ENCODE results near the gene AGAP1. TPM values are rescaled to one million over a fixed set of nuclear protein-coding genes. Genes with fewer than 3 reads are reported as not detected.

Gene AGAP1
- total RNA-seq, 1 donor from 2014 or later, result 44.0 TPM

DNA sequence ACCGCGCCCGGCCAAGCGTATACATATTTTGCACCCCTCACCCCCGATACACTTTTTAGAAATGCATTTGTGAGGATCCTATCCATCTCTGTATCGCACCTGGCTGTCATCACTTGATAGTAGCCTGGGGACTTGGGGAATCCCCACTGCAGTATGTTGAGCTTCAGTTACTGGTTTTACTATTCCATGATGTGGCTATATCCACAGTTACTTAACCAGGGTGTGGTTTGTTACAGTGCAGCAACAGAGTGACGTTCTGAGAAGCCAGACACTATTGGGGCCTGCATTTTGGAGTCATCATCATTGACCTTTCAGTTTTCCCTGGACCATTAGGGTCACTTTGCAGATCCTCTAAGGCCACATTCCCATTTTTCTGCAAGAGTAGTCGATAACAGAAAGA lies 212.7 kb downstream of the AGAP1 start:
- TF ChIP-seq, protein P1, sequence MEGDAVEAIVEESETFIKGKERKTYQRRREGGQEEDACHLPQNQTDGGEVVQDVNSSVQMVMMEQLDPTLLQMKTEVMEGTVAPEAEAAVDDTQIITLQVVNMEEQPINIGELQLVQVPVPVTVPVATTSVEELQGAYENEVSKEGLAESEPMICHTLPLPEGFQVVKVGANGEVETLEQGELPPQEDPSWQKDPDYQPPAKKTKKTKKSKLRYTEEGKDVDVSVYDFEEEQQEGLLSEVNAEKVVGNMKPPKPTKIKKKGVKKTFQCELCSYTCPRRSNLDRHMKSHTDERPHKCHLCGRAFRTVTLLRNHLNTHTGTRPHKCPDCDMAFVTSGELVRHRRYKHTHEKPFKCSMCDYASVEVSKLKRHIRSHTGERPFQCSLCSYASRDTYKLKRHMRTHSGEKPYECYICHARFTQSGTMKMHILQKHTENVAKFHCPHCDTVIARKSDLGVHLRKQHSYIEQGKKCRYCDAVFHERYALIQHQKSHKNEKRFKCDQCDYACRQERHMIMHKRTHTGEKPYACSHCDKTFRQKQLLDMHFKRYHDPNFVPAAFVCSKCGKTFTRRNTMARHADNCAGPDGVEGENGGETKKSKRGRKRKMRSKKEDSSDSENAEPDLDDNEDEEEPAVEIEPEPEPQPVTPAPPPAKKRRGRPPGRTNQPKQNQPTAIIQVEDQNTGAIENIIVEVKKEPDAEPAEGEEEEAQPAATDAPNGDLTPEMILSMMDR (IDR thresholded peaks at IDR 0.05; ENCODE audit: unreplicated experiment), result no peak
- no peak for DNase-seq (ENCODE audit: low spot score in 2 of 2, unreplicated experiment in 2 of 2)
- no peaks in the 10 kb centered on the region for H3K9me3 Mint-ChIP-seq

GRCh38 chr2:235707411-235708096 lies 213.7 kb downstream of the AGAP1 start:
- Mint-ChIP-seq H3K4me3 (no peak overlapping the region), H3K27ac (no peak overlapping the region), H3K27me3 (ENCODE audit: low read depth) (no peaks in the 10 kb centered on the region), H3K4me1 (no peaks in the 10 kb centered on the region), H3K9me3 (no peaks in the 10 kb centered on the region), H3K36me3 (peaks cover 5% of the 10 kb centered on the region)
- TF ChIP-seq, protein P1 (IDR thresholded peaks at IDR 0.05; ENCODE audit: unreplicated experiment), result no peak
- DNase-seq (ENCODE audit: low spot score in 2 of 2, unreplicated experiment in 2 of 2), result no peak

More for the DNA sequence above, 212.7 kb downstream of the AGAP1 start:
- Mint-ChIP-seq H3K4me1 (peaks cover 4% of the 10 kb centered on the region), H3K4me3 (no peak overlapping the region), H3K27me3 (ENCODE audit: low read depth) (no peaks in the 10 kb centered on the region), H3K36me3 (peaks cover 5% of the 10 kb centered on the region), H3K27ac (no peak overlapping the region)

GRCh38 chr2:235709124-235709813 lies 215.4 kb downstream of the AGAP1 start:
- H3K4me3 Mint-ChIP-seq, result no peak overlapping the region

DNA sequence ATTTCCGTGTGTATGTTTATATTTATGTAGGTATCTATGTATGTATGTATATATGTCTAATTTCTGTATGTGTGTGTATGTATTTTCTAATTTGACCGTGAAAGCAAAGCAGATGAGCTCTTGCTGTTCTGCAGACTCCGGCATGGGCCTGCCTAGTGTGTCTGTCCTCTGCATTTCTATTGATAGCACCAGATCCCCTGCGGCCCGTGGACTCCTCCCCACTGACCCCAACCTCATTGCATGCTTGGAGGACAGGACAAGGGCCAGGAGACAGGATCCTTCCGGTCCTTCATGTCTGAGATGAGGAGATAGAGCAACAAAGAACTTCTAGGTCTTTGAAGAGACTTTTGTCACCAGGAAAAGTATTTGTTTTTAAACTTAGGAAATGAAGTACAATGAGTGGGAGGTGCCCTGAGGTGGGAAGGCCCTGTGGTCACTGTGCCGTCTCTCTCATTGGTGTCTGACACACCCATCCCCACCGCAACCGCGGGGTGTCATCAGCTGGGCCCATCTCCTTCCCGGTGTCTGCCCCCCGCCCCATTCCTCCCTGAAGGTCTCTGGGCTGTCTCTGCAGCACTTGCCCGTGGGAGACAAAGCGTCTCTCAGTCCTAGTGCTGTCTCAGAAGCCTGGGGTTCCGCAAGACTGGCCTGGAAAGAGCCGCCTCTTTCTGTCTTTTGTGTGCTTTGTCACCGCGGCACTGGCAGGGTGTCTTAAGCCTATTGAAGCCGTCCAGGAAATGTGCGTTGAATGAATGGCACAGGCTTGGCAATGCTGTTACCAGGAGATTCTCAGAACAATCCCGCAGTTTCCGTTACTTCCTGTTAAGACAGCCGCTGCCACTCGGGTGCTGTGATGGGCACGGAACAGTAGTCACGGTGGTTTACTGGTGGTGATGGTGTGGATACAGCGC lies 216.4 kb downstream of the AGAP1 start:
- Mint-ChIP-seq H3K27me3 (ENCODE audit: low read depth) (no peaks in the 10 kb centered on the region), H3K4me1 (peaks cover 2% of the 10 kb centered on the region), H3K36me3 (peaks cover 5% of the 10 kb centered on the region), H3K9me3 (no peaks in the 10 kb centered on the region), H3K4me3 (no peak overlapping the region), H3K27ac (no peak overlapping the region)
- DNase-seq (ENCODE audit: low spot score in 2 of 2, unreplicated experiment in 2 of 2), result no peak
- TF ChIP-seq, protein P1 (IDR thresholded peaks at IDR 0.05; ENCODE audit: unreplicated experiment), result no peak

More at GRCh38 chr2:235709124-235709813, 215.4 kb downstream of the AGAP1 start:
- Mint-ChIP-seq H3K4me1 (no peaks in the 10 kb centered on the region), H3K27me3 (ENCODE audit: low read depth) (no peaks in the 10 kb centered on the region), H3K27ac (no peak overlapping the region), H3K36me3 (peaks cover 5% of the 10 kb centered on the region), H3K9me3 (no peaks in the 10 kb centered on the region)
- TF ChIP-seq, protein P1 (IDR thresholded peaks at IDR 0.05; ENCODE audit: unreplicated experiment), result no peak
- no peak for DNase-seq (ENCODE audit: low spot score in 2 of 2, unreplicated experiment in 2 of 2)

DNA sequence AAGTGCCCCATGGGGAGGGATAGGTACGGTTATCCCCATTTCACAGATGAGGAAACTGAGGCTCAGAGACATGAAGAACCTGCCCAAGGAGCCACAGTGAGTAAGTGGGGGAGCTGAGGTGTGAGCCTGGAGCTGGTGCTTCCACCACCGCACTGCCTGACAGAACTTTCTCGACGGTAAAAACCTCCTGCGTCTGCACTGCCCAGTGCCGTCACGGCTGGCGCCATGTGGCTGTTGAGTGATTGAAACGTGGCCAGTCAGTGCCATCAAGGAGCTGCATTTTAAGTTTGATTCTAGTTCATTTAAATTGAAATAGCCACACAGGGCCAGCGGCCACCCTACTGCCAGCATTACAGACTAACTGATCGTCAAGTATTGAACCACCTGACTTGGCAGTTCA lies 217.1 kb downstream of the AGAP1 start:
- Mint-ChIP-seq H3K4me3 (no peak overlapping the region), H3K4me1 (peaks cover 8% of the 10 kb centered on the region), H3K36me3 (peaks cover 5% of the 10 kb centered on the region), H3K27ac (no peak overlapping the region), H3K27me3 (ENCODE audit: low read depth) (no peaks in the 10 kb centered on the region), H3K9me3 (no peaks in the 10 kb centered on the region)
- no peak for DNase-seq (ENCODE audit: low spot score in 2 of 2, unreplicated experiment in 2 of 2)
- TF ChIP-seq, protein P1 (IDR thresholded peaks at IDR 0.05; ENCODE audit: unreplicated experiment), result no peak

Data from mesothelial cell of epicardium (in vitro differentiated cells).